GM12865 (cell line): ENCODE measurements around the gene NAXD.

Source experiments
- DNase-seq: peaks from one replicate; pipeline ENCODE4 v3.0.0; 2010; ENCODE audit warnings: low read depth
- H3K4me3 ChIP-seq: 2 replicates; pipeline ENCODE4 v1.5.1; 2011; ENCODE audit warnings: mild to moderate bottlenecking, low read depth, low read length, control low read depth
- CTCF ChIP-seq: IDR thresholded peaks from 2 replicates; pipeline ENCODE4 v1.5.1; 2011; ENCODE audit warnings: low read length, control low read depth, low read depth, inconsistent platforms; ENCODE audit not compliant: insufficient read depth; ENCODE audit errors: missing control alignments

Gene NAXD

GRCh38 chr13:110581506-110582185, 33.7 kb upstream of the NAXD start:
- no peak overlapping the region for H3K4me3 ChIP-seq
- no peak for TF ChIP-seq CTCF
- DNase-seq = no peak

GRCh38 chr13:110582421-110582954, 32.9 kb upstream of the NAXD start:
- DNase-seq = no peak
- no peak overlapping the region for H3K4me3 ChIP-seq
- TF ChIP-seq CTCF = no peak

GRCh38 chr13:110583178-110583865, 32.0 kb upstream of the NAXD start:
- DNase-seq = no peak

GRCh38 chr13:110589793-110590390, 25.5 kb upstream of the NAXD start:
- H3K4me3 ChIP-seq = no peak overlapping the region
- DNase-seq = no peak
- no peak for TF ChIP-seq CTCF

More at GRCh38 chr13:110583178-110583865, 32.0 kb upstream of the NAXD start:
- H3K4me3 ChIP-seq = no peak overlapping the region
- no peak for TF ChIP-seq CTCF

GRCh38 chr13:110590577-110590976, 24.8 kb upstream of the NAXD start:
- no peak for DNase-seq
- TF ChIP-seq CTCF = no peak
- H3K4me3 ChIP-seq = no peak overlapping the region

- DNase-seq = no peak
- no peak for TF ChIP-seq CTCF
- no peak overlapping the region for H3K4me3 ChIP-seq
Measured at GRCh38 chr13:110592665-110593064, 22.7 kb upstream of the NAXD start.
